AG04449 (cell line): ENCODE results near the gene ERP27.

Experiments used
- CTCF ChIA-PET: fragments of 350-600 bp; formaldehyde crosslinking; extraction: SDS; loops from one replicate; lab custom pipeline; 2021; ENCODE audit warnings: antibody characterized with exemption; lab: Yijun Ruan, JAX
- POLR2A ChIA-PET: fragments of 400-600, 350-600 bp; formaldehyde crosslinking; extraction: SDS; loops from one replicate; lab custom pipeline; 2020; ENCODE audit warnings: antibody characterized with exemption, inconsistent platforms; lab: Yijun Ruan, JAX
- DNase-seq: peaks from one replicate; pipeline ENCODE4 v3.0.0-alpha.2; 2010; ENCODE audit warnings: low read depth, low spot score
- H3K4me3 ChIP-seq: 2 replicates; pipeline ENCODE4 v1.5.1; 2011; ENCODE audit warnings: low read depth, mild to moderate bottlenecking, control low read depth, low read length
- CTCF ChIP-seq: IDR thresholded peaks from one replicate; pipeline ENCODE4 v1.5.1; 2011; ENCODE audit warnings: mild to moderate bottlenecking, moderate library complexity, low read length, control low read depth, inconsistent platforms; ENCODE audit not compliant: insufficient read depth; ENCODE audit errors: missing control alignments

Gene ERP27

GRCh38 chr12:14885718-14886221, 52.6 kb downstream of the ERP27 start, which contains the start of gene MGP:
Gene MGP (minus strand): TSS chr12:14885854. CDS start chr12:14885791, 63 bp downstream.
- POLR2A ChIA-PET, result no interaction called here

DNA sequence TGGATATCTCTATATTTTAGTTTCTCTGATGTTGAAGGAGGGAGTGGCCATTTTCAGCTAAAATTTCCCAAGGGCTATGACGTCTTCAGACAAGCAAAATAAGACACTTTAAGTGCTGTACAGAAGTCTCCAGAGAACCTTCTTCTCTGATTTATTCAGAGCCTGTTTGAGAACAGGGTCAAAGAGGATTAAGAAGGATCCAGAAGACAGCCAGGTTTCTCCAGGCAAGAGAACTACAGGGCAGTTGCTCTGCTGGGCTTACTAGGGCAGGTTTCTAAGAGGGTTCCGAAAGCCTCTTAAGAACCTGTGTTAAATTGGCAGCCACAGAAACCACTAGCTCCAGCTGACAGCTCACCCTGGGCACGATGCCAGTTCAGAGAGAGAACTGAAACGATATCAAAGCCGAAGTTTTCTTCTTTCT, 53.9 kb downstream of the ERP27 start:
- H3K4me3 ChIP-seq, result 0 out of 2 replicates have a peak overlapping the region, but pooled peaks have one; percentile 13
- POLR2A ChIA-PET, result no interaction called here
- peak; percentile 26 for DNase-seq
- CTCF ChIA-PET, result interaction anchor here (0.9 to 1.4 kb wide), 2 partner anchors 14 to 50 kb away, joined by 3 read pairs; no protein-coding TSS in a partner anchor
- no peak for TF ChIP-seq CTCF

More at GRCh38 chr12:14885718-14886221, 52.6 kb downstream of the ERP27 start, which contains the start of gene MGP:
- CTCF ChIA-PET, result no interaction called here
- no peak for TF ChIP-seq CTCF
- no peak within 1 kb of the TSS for H3K4me3 ChIP-seq
- DNase-seq, result no peak

DNA sequence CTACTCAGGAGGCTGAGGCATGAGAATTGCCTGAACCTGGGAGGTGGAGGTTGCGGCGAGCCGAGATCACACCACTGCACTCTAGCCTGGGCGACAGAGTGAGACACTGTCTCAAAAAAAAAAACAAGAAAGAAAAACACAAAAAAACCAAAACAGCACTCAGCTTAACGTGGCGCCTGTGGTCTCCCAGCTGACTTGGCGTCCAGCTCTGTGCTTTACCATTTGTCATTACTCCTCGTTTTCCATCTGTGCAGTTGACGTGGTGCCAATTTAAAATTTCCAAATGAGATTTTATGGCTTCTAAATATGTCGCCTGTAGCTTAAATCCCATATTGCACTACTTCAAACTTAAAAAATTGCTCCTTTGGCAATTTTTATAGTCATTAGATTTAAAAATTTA, 54.7 kb downstream of the ERP27 start:
- CTCF ChIA-PET, result interaction anchor here (0.9 to 1.4 kb wide), 5 partner anchors 13 to 112 kb away, joined by 3 to 4 read pairs (median 3); no protein-coding TSS in a partner anchor
- POLR2A ChIA-PET, result no interaction called here
- TF ChIP-seq CTCF, result no peak
- no peak for DNase-seq
- no peak overlapping the region for H3K4me3 ChIP-seq

DNA sequence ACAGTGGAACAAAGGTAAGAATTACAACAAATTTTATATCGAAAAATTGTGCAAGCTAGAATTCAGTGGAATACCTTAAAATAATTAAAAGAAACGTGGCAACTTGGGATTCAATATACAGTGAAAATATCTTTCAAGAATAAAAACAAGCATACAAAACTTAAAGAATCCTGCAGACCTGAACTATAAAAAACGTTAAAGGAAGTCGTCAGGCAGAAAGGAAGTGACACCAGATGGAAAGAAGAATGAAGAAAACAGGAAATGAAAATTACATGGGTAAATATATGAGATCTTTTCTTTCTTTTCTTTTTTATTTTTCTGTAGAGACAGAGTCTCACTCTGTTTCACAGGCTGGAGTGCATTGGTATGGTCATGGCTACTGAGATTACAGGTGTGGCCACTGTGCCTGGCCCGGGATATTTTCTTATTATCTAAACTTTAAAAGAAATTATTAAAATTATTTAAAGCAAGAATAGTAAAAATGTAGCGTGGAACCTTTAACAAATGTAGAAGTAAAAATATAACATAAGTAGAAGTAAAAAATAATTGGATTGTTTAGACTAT, 57.4 kb downstream of the ERP27 start:
- no peak for TF ChIP-seq CTCF
- DNase-seq, result no peak
- ChIA-PET POLR2A (no interaction called here), CTCF (no interaction called here)
- H3K4me3 ChIP-seq, result no peak overlapping the region

DNA sequence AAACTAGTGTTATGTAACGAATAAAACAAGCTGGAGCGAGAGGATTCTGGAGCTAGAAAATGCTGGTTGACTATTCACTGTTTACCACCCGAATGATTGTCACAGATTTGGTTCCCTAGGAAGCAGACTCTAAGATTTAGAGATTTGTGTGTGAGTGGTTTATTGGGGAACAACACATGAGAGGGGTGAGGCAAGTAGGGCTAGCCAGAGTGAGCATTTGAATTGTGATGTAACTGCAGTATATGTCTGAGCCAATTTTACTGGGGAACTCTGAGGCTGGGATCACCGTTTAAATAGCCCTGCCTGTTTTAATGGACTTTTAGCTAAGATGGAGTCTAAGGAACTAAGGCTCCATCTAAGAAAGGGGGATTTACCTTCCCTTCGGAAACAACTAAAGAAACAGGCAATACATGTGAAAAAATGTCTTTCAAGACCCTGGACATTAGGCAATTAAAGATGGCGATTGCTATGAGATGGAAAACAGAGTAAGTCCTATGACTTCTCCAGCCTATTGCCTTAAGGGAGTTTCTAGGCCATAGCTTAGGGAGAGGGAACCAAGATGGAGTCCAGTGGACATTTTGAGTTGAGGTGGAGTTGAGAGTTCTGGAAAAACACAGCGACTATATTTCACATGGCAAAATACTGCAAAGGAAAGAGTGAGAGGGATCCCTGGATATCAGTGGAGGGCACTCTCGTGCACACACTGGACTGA, 59.0 kb downstream of the ERP27 start:
- H3K4me3 ChIP-seq, result no peak overlapping the region
- no peak for DNase-seq
- POLR2A ChIA-PET, result no interaction called here
- no peak for TF ChIP-seq CTCF
- CTCF ChIA-PET, result no interaction called here

DNA sequence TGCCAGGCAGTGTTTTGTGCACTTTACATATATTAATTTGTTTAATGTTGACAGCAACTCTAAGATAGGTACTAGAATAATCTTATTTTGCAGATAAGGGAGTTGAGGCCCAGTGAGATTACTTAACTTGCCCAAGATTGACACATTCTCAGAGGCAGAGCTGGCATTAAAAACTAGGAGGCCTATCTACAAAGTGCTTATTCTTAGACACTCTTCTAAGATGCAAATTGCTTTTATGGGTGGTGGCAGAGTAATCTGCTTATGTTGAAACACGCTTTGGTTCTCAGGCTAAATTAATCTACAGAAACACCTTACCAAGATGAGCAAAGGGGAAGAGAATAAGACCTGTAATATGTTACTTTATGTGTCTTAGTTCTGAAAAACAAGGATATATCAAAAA, 59.8 kb downstream of the ERP27 start:
- POLR2A ChIA-PET, result no interaction called here
- no peak overlapping the region for H3K4me3 ChIP-seq
- CTCF ChIA-PET, result no interaction called here
- TF ChIP-seq CTCF, result no peak
- DNase-seq, result no peak
